ENCODE measurements around the gene PARVA. TPM values are rescaled to one million over a fixed set of nuclear protein-coding genes. Genes with fewer than 3 reads are reported as not detected.
A peak's percentile ranks its signal among the peaks of the same experiment; 100 is the strongest.

Gene PARVA
- total RNA-seq, 1 donor from 2014 or later: 61.2 TPM

- ATAC-seq (ENCODE audit: poor library complexity): peak; percentile 75
- DNase-seq: peak; percentile 47
- intact Hi-C loops (cut with DNase I): no loop called here
Observed at GRCh38 chr11:12547953-12548650, 170.7 kb downstream of the PARVA start.

- DNase-seq: no peak
- intact Hi-C loops (cut with DNase I): no loop called here
- ATAC-seq (ENCODE audit: poor library complexity): peak; percentile 69
Observed at GRCh38 chr11:12552692-12553091, 175.3 kb downstream of the PARVA start.

DNA sequence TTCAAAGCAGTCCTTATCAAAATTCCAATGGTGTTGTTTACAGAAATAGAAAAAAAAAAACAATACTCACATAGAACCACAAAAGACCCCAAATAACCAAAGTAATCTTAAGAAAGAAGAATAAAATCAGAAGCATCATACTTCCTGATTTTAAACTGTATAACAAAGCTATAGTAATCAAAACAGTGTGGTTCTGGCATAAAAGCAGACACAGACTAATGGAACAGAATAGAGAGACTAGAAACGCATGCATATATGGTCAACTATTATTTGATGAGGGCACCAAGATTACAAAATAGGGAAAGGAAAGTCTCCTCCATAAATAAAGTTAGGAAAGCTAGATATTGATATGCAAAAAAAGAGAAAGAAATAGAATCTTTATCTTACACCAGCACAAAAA is 176.8 kb downstream of the PARVA start:
- intact Hi-C loops (cut with DNase I): no loop called here
- ATAC-seq (ENCODE audit: poor library complexity) (no peak), DNase-seq (no peak)

DNA sequence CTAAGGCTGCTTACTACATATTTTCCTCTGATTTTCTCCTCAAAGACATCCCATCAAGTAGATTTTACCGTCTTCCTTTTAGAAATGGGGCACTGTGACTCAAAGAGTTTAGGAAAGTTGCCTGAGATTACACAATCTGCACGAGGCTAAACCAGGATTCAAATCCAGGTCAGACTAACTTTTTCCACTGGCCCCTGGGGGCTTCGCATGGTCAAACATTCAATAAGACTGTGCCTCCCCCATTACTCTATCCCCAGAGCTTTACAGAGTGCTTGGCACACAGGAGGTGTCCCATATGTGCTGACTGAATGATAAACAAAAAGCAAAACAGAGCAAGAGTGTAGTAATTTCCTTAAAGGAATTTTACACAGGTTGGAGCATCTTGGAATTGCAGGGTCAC is 178.8 kb downstream of the PARVA start:
- peak; percentile 56 for ATAC-seq (ENCODE audit: poor library complexity)
- intact Hi-C loops (cut with DNase I): no loop called here
- no peak for DNase-seq

DNA sequence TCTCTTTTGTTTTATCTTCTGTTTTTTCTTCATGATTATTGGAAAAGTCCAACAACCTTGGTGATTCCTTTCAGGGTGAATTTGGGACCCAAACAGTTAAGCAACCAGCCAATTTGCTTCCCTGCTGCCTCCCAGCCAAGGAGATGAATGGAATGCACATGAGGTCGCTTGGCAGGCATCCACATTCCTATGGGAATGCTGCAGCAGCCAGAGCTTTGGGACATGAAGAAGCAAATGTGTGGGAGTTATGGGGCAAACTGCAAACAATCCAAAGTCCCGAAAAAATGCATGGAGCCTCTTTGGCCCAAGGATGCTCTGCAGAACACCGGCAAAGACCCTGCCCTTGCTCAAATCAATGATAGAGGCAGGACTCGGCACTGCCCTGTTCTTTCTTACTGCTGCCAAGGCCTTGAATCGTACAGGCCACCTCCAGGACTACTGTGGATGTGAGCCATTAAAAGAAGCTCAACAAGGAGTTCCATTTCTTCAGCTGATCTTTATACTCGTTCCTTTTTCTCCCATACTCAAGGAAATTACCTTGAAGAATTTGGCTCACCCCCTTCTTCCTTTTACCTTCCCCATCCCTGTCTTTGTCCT is 179.5 kb downstream of the PARVA start:
- ATAC-seq (ENCODE audit: poor library complexity) (peak; percentile 89), DNase-seq (peak; percentile 87)
- intact Hi-C loops (cut with DNase I): no loop called here

GRCh38 chr11:12559011-12559410 is 181.6 kb downstream of the PARVA start:
- intact Hi-C loops (cut with DNase I): no loop called here
- DNase-seq: no peak
- no peak for ATAC-seq (ENCODE audit: poor library complexity)

DNA sequence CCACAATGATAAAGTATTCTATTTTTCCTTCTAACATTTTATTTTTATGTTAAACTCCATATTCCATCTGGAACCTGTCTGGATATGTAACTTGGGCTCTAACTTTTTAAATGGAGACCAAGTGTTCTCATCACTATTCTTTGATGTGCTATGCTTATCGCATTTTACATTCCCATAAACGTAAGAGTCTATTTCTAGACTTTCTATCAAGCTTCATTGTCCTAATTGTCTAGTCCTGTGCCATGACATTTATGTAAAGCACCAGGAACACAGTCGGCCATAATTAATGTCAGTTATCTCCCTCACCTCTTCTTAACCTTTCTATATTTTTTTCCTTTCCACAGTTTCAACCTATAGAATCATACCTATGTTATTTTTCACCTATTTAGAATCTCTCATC is 183.0 kb downstream of the PARVA start:
- intact Hi-C loops (cut with DNase I): no loop called here
- ATAC-seq (ENCODE audit: poor library complexity) (peak; percentile 41), DNase-seq (no peak)

DNA sequence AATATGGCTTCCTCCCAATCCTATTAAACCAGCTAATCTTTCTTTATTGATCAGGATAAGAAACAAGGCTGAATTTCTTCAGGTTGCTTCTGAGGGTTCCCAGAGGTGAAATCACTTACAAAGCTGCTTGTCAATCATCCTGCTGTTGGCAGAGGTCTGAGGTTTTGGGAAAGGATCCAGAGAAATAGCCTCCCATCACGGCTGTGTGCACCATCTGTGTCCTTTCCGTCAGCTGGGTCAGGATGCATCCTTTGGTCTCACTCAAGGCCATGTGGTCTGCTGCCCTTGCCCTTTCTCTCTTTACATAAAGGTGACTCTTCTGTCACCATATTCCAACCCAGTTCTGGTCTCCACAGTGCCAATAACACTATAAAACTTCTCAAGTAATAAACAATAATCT is 183.5 kb downstream of the PARVA start:
- DNase-seq: no peak
- peak; percentile 18 for ATAC-seq (ENCODE audit: poor library complexity)
- intact Hi-C loops (cut with DNase I): no loop called here

- intact Hi-C loops (cut with DNase I): no loop called here
- ATAC-seq (ENCODE audit: poor library complexity) (no peak), DNase-seq (no peak)
Observed at GRCh38 chr11:12564012-12564411, 186.6 kb downstream of the PARVA start.

DNA sequence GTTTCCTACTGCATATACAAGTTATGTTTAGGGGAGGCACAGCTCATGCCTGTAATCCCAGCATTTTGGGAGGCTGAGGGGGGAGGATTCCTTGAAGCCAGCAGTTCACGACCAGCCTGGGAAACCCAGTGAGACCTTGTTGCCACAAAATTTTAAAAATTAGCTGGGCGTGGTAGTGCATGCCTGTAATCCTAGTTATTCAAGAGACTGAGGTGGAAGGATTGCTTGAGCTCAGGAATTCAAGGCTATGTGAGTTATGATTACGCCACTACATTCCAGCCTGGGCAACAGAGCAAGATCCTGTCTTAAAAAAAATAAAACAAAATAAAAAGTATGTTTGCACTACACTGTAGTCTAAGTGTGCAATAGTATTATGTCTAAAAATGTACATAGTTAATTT is 188.0 kb downstream of the PARVA start:
- DNase-seq: no peak
- intact Hi-C loops (cut with DNase I): no loop called here
- ATAC-seq (ENCODE audit: poor library complexity): no peak

- no peak for ATAC-seq (ENCODE audit: poor library complexity)
- no peak for DNase-seq
- intact Hi-C loops (cut with DNase I): no loop called here
Observed at GRCh38 chr11:12567746-12568460, 190.5 kb downstream of the PARVA start.

GRCh38 chr11:12569499-12570425 is 192.4 kb downstream of the PARVA start:
- intact Hi-C loops (cut with DNase I): no loop called here
- ATAC-seq (ENCODE audit: poor library complexity) (no peak), DNase-seq (no peak)

DNA sequence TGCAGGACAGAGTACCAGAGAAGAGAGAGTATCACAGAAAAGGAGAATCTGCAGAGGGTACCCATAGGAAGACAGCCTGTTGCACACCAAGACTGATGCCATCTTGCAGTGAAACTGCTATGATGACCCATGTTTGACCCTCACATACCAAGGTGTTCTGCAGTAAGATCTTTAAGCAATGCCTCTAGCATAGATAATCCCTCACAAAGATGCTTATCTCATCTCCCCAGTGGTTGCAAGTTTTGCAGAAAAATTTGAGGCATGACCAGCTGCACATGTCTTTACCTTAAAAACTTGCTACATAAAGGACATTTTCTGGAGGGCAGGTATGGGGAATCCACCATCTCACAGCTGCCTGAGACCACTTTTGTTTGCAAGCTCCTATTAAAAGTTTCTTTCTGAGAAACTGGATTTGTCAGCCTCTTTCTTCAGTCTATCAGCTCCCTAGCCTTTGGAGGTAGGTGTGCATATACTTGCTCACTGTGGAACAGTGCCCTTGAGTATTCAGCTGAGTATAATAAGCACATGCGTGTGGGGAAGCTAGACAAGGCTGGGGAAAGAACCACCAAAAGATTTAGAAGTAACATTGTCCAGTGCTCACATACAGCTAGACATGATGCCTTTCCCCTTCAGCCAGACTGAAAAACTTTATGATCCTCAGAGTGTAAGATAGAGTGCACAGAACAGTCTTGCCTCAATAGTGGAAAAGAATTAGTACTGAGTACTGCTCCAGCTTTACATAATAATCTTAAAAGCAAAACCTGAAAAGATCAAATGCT is 196.5 kb downstream of the PARVA start:
- intact Hi-C loops (cut with DNase I): no loop called here
- ATAC-seq (ENCODE audit: poor library complexity) (no peak), DNase-seq (no peak)

- DNase-seq (no peak), ATAC-seq (ENCODE audit: poor library complexity) (no peak)
- intact Hi-C loops (cut with DNase I): no loop called here
Observed at GRCh38 chr11:12577725-12578644, 200.6 kb downstream of the PARVA start.

DNA sequence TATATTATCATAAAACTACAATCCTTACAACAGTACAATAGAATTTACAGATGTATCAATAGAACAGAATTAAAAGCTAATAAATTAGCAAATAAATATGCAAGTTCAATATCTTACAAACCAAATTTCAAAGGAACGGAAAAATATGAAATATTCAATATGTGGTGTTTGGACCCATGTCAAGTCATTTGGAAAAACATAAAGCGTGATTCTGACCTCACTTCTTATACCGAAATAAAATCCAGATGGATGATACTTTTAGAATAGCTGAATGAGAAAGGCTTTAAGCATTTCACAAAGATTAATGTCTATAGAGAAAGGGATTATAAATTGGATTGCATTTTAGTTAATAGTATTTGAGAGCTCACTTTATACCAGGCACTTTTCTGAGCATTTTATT is 204.0 kb downstream of the PARVA start:
- intact Hi-C loops (cut with DNase I): no loop called here
- ATAC-seq (ENCODE audit: poor library complexity): no peak
- no peak for DNase-seq

DNA sequence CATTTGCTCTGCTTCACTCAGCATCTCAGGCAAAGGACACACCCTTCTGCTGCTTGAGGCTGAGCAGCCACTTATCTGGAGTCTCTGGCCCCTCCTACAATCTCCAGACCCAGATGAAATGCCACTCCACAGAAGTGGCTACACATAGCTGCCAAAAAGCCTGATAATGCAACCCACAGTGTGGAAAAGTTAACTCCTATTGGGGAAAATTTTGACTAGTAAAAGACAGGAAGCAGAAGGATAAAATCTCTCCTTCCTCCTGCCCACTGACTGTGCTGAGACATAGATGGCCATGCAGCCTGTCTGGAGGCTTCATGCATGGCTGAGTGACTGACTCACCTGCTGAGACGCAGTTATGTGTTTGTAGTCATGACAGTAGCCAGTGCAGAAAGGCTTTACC is 204.6 kb downstream of the PARVA start:
- peak; percentile 53 for ATAC-seq (ENCODE audit: poor library complexity)
- intact Hi-C loops (cut with DNase I): no loop called here
- no peak for DNase-seq
